Breast epithelium (tissue), 4 donors: ENCODE results near the gene RRP15. TPM values are rescaled to one million over a fixed set of nuclear protein-coding genes. Genes with fewer than 3 reads are reported as not detected.

Experiments used
- DNase-seq, 2 donors: peaks; one replicate each; pipeline ENCODE4 v3.0.0-alpha.2; 2019; ENCODE audit warnings: low spot score in 2 of 2
- H3K27ac ChIP-seq, 2 donors: fragments of 200-600 bp; sonication (generic) in 1 of 2; one replicate each; pipeline ENCODE4 v1.5.1; 2016 to 2019; ENCODE audit warnings: mild to moderate bottlenecking in 1 of 2
- H3K27me3 ChIP-seq, 2 donors: fragments of 200-600 bp; sonication (generic) in 1 of 2; one replicate each; pipeline versions ENCODE4 v1.5.1 to v1.6.0; 2017 to 2019; ENCODE audit warnings: control low read depth in 1 of 2, mild to moderate bottlenecking in 1 of 2
- H3K36me3 ChIP-seq: fragments of 200-600 bp; one replicate; pipeline ENCODE4 v1.5.1; 2019
- H3K4me1 ChIP-seq, 2 donors: fragments of 200-600 bp; sonication (generic); one replicate each; pipeline ENCODE4 v1.5.1; 2016 to 2019; ENCODE audit warnings: control low read depth in 1 of 2
- H3K4me3 ChIP-seq, 3 donors: fragments of 200-600 bp; sonication (generic); 1 replicate in 2 of 3; 2 replicates in 1 of 3; pipeline ENCODE4 v1.5.1; 2016 to 2019; ENCODE audit warnings: mild to moderate bottlenecking in 3 of 3, moderate library complexity in 2 of 3
- H3K9me3 ChIP-seq, 2 donors: fragments of 200-600 bp; sonication (generic) in 1 of 2; one replicate each; pipeline ENCODE4 v1.5.1; 2016 to 2019; ENCODE audit warnings: control low read depth in 1 of 2
- POLR2A ChIP-seq: fragments of 450-650 bp; IDR thresholded peaks from one replicate; pipeline ENCODE4 v1.6.1; 2016; ENCODE audit warnings: antibody characterized with exemption, mild to moderate bottlenecking, moderate library complexity
- POLR2AphosphoS5 ChIP-seq, 3 donors: sonication (generic); formaldehyde crosslinking; IDR thresholded peaks; one replicate each; pipeline ENCODE4 v1.6.1; 2017; ENCODE audit warnings: antibody characterized with exemption in 3 of 3
- intact Hi-C: fragments of 100-400 bp; cut with DNase I; formaldehyde crosslinking; loops from one replicate; pipeline ENCODE4 v1.15.1; 2023; ENCODE audit warnings: low total_unique reads
- total RNA-seq, 3 donors: library from RNA; depleted of rRNA; stranded (reverse); fragments of >200 nt; gene quantifications; one replicate each; pipeline ENCODE4 v1.1.0, GENCODE V29; 2016
- TF ChIP-seq, protein P1 (sequence below), 3 donors: fragments of 450-650 bp; IDR thresholded peaks; one replicate each; pipeline ENCODE4 v1.5.1; 2016 to 2017; ENCODE audit warnings: antibody characterized with exemption in 3 of 3, mild to moderate bottlenecking in 3 of 3, moderate library complexity in 3 of 3

RRP15 gene
- total RNA-seq, 3 donors from 2014 or later = 6.2 to 8.8 (median 7.8) TPM

DNA sequence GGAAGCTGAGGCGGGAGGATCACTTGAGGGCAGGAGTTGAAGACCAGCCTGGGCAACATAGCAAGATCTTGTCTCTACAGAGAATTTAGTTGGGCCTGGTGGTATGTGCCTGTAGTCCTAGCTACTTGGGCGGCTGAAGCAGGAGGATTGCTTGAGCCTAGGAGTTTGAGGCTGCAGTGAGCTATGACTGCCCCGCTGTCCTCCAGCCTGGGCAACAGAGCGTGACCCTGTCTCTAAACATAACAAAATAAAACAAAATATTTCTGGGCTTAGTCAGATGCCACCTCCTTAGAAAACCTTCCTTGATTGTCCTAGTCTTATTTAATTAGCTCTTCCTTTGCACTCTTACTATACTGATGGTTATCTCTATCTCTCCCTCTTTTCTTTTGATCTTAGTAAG is 68.6 kb downstream of the RRP15 start:
- no peaks in the 10 kb centered on the region for H3K4me1 ChIP-seq
- H3K27ac ChIP-seq = no peak overlapping the region
- TF ChIP-seq POLR2A (no peak), POLR2AphosphoS5 (IDR thresholded peaks at IDR 0.05) (no peak)
- TF ChIP-seq, protein P1, sequence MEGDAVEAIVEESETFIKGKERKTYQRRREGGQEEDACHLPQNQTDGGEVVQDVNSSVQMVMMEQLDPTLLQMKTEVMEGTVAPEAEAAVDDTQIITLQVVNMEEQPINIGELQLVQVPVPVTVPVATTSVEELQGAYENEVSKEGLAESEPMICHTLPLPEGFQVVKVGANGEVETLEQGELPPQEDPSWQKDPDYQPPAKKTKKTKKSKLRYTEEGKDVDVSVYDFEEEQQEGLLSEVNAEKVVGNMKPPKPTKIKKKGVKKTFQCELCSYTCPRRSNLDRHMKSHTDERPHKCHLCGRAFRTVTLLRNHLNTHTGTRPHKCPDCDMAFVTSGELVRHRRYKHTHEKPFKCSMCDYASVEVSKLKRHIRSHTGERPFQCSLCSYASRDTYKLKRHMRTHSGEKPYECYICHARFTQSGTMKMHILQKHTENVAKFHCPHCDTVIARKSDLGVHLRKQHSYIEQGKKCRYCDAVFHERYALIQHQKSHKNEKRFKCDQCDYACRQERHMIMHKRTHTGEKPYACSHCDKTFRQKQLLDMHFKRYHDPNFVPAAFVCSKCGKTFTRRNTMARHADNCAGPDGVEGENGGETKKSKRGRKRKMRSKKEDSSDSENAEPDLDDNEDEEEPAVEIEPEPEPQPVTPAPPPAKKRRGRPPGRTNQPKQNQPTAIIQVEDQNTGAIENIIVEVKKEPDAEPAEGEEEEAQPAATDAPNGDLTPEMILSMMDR (IDR thresholded peaks at IDR 0.05) = no peak
- no peak for DNase-seq
- no peak overlapping the region for H3K4me3 ChIP-seq
- intact Hi-C loops = no loop called here
- H3K27me3 ChIP-seq = no peaks in the 10 kb centered on the region
- H3K9me3 ChIP-seq = no peaks in the 10 kb centered on the region
- H3K36me3 ChIP-seq = no peaks in the 10 kb centered on the region

DNA sequence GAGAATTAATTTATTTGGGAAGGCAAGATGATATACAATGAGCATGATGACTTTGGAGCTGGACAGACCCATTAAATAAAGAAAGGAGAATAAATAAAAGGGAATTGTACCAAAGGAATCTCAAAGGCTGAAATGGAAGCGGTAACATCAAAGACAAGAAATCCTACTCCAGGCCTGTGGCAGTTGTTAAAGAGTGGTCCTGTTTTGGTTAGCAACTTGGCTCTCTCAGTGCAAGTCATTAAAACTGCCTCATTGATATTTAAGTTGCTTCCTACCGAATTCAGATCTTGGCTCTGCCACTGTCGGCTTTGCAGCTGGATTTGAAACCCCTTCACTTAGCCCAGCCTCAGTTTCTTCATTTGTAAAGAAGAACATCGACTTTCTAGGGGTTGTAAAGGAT is 70.2 kb downstream of the RRP15 start:
- intact Hi-C loops = no loop called here
- no peaks in the 10 kb centered on the region for H3K36me3 ChIP-seq
- TF ChIP-seq POLR2AphosphoS5 (IDR thresholded peaks at IDR 0.05) = no peak
- TF ChIP-seq, protein P1 (IDR thresholded peaks at IDR 0.05) = no peak
- TF ChIP-seq POLR2A = no peak
- no peak overlapping the region for H3K4me3 ChIP-seq
- no peak overlapping the region for H3K27ac ChIP-seq
- no peak for DNase-seq
- H3K4me1 ChIP-seq = no peaks in the 10 kb centered on the region
- no peaks in the 10 kb centered on the region for H3K9me3 ChIP-seq
- no peaks in the 10 kb centered on the region for H3K27me3 ChIP-seq

DNA sequence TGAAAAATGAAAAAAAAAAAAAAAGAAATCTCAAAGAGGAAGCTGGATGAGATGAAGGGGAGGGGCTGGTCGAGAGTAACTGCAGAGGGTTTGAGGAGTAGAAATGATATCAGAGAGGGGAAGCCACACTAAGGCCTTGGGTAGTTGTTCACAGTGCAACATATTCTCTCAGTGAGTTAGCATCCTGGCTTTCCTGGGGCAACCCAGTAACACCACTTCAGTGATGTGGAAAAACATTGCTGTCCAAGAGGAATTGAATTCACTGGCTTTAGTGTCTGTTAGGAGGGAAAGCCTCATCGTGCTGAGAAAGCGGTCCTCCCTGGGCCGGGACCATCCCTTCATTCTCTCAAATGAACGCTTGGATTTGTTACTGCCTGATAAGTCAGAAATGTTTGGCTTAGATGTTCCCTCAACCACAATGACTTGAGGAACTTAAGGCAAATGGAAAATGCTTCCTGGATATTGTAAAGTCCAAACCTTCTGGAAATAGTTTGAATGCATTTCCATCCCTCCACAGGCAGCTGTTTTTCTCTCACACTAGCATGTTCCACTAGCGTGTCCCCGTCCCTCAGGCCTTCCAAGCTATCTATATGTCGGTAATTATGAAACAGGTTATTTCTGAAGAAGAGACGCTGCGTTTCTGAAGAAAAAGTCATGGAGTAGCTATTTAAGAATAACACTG is 72.3 kb downstream of the RRP15 start:
- TF ChIP-seq POLR2AphosphoS5 (IDR thresholded peaks at IDR 0.05) (no peak), POLR2A (no peak)
- TF ChIP-seq, protein P1 (IDR thresholded peaks at IDR 0.05) = no peak
- H3K4me3 ChIP-seq = peak overlapping the region in 1 of 3 donors; percentile 13
- H3K27ac ChIP-seq = peak overlapping the region in 1 of 2 donors; percentile 61
- DNase-seq = no peak
- no peaks in the 10 kb centered on the region for H3K27me3 ChIP-seq
- no peaks in the 10 kb centered on the region for H3K9me3 ChIP-seq
- intact Hi-C loops = no loop called here
- no peaks in the 10 kb centered on the region for H3K4me1 ChIP-seq
- H3K36me3 ChIP-seq = no peaks in the 10 kb centered on the region

DNA sequence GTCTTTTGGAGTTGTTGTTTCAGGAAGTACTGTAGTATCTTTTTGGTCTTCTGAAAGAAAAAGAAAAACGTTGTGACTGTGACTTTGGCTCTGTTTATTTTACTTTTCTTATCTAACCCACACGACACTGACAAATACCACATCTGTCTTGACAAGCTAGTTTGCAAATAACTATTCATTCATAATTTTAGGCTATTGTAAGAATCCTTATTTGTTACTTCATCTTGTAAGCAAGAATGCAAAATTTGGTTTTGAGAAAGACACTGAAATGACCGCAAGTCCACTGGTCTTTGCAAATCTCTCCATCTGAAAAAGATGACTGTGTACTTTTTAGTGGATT is 72.8 kb downstream of the RRP15 start:
- Histone ChIP-seq H3K4me1 (no peaks in the 10 kb centered on the region), H3K36me3 (no peaks in the 10 kb centered on the region), H3K27me3 (no peaks in the 10 kb centered on the region), H3K9me3 (no peaks in the 10 kb centered on the region), H3K27ac (peak overlapping the region in 1 of 2 donors; percentile 61), H3K4me3 (no peak overlapping the region)
- DNase-seq = no peak
- no peak for TF ChIP-seq POLR2AphosphoS5 (IDR thresholded peaks at IDR 0.05)
- intact Hi-C loops = no loop called here

DNA sequence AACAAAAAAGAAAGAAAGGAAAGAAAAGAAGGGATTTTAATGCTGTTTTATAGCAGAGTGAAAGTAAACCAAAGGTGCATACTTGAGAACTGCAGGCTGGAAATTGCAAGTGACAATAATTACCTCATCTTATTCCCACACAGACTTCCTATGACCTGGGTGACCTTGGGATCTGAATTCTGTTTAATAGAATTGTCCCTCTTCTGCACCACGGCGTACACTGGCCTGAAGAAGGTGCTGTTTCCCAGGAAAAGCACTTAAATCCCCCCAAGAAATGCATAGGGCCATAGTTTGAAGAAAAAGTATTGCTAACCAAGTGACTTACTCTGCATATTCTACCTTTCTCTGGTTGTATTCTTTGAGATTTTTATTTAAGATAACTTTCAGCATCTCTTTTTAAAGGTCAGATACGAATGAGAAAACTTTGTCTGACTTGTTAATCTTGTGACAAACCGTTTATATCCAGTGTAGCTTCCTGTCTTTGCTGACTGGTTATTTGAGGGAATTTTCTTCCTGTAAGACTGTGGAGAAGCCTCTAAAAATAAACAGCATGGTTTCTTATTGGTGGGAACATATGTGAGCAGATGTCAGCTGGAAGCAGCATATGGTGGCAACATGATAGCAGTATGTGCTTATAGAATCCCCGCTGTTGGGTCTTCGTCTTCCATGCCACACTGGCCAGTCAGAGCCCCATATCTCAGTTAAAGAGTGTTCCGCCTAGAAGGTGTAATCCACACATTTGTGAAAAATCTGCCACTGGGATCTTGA is 76.4 kb downstream of the RRP15 start:
- no peaks in the 10 kb centered on the region for H3K9me3 ChIP-seq
- no peak overlapping the region for H3K4me3 ChIP-seq
- H3K27me3 ChIP-seq = no peaks in the 10 kb centered on the region
- intact Hi-C loops = no loop called here
- TF ChIP-seq POLR2AphosphoS5 (IDR thresholded peaks at IDR 0.05) (no peak), POLR2A (no peak)
- TF ChIP-seq, protein P1 (IDR thresholded peaks at IDR 0.05) = no peak
- H3K36me3 ChIP-seq = no peaks in the 10 kb centered on the region
- no peaks in the 10 kb centered on the region for H3K4me1 ChIP-seq
- no peak for DNase-seq
- H3K27ac ChIP-seq = no peak overlapping the region
